ENCODE measurements around the gene BRINP1. TPM values are rescaled to one million over a fixed set of nuclear protein-coding genes. Genes with fewer than 3 reads are reported as not detected.

Gene BRINP1
- total and polyA plus RNA-seq, 10 of the 15 experiments (the other 5 are each of a cell fraction or from before 2014, with no cell fraction given), result not detected

DNA sequence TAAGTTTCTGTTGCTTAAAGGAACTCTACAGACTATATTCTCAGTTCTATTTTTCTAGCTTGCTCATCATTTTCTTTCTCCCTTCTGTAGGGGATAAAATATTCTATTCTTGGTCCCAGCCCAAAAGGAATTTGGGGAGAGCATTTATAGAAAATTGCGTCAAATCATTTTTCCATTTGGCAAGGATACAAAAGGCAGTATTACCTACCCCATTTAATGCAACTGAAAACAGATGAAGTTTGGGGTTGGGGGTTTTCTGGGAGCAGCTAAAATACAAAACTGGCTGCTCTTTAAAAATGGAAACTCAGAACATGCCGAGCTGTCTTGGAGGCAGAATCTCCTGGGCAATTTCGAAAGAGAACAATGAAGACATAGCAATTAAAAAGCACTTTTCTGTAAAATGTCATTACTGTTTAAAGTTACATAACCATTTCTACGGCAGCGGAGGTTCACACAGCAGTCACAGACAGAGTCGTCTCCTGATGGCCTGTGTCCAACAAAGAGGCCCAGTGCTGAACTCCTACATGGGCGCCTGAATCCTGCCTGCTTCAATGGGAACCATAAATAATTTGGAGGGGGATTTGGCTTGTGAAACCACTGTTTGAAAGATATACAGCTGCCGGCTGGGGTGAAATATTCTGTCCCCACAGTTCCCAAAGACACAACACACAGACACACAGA lies 152.4 kb downstream of the BRINP1 start:
- Histone ChIP-seq H3K4me3 (no peak overlapping the region), H3K27me3 (replicated peaks in 1 of 2; ENCODE audit: control insufficient read depth in 2 of 2, insufficient read depth in 2 of 2, low read length in 1 of 2) (no peaks in the 10 kb centered on the region), H3K4me2 (ENCODE audit: control insufficient read depth, insufficient read depth) (no peak overlapping the region), H3K9ac (ENCODE audit: control insufficient read depth, insufficient read depth, low read length) (no peak overlapping the region), H3K9me3 (replicated peaks; ENCODE audit: control insufficient read depth, insufficient read depth, low read length) (no peaks in the 10 kb centered on the region), H3K27ac (ENCODE audit: control insufficient read depth, insufficient read depth) (no peak overlapping the region), H4K20me1 (ENCODE audit: control insufficient read depth, insufficient read depth) (no peaks in the 10 kb centered on the region), H3K36me3 (ENCODE audit: control insufficient read depth in 2 of 2, insufficient read depth in 2 of 2, low read length in 1 of 2) (no peaks in the 10 kb centered on the region), H2AFZ (ENCODE audit: control insufficient read depth, low read depth, low read length) (no peak overlapping the region), H3K79me2 (ENCODE audit: control insufficient read depth, insufficient read depth, low read length) (no peaks in the 10 kb centered on the region), H3K4me1 (ENCODE audit: control insufficient read depth, insufficient read depth, low read length) (no peaks in the 10 kb centered on the region)
- ATAC-seq, result no peak
- no peak for FAIRE-seq
- POLR2A ChIA-PET, result no interaction called here
- intact Hi-C loops (cut with micrococcal nuclease; ENCODE audit: unreplicated experiment), result no loop called here
- in situ Hi-C loops (cut with MboI), result no loop called here
- 20% methylated on average over 8 of the region's 8 CpGs for WGBS (ENCODE audit: insufficient coverage, insufficient replicate concordance, low lambda C conversion rate, missing lambda C conversion rate)
- no TSS peak for BruUV-seq (replicated peaks)
- DNase-seq (ENCODE audit: low read depth, low spot score), result no peak
- SMC1A ChIA-PET (ENCODE audit: uncharacterized antibody, unreplicated experiment), result no interaction called here
- no peak for TF ChIP-seq RCOR1 (conservative IDR thresholded peaks at IDR 0.05; ENCODE audit: low read depth, low read length)
- TF ChIP-seq, protein P1, sequence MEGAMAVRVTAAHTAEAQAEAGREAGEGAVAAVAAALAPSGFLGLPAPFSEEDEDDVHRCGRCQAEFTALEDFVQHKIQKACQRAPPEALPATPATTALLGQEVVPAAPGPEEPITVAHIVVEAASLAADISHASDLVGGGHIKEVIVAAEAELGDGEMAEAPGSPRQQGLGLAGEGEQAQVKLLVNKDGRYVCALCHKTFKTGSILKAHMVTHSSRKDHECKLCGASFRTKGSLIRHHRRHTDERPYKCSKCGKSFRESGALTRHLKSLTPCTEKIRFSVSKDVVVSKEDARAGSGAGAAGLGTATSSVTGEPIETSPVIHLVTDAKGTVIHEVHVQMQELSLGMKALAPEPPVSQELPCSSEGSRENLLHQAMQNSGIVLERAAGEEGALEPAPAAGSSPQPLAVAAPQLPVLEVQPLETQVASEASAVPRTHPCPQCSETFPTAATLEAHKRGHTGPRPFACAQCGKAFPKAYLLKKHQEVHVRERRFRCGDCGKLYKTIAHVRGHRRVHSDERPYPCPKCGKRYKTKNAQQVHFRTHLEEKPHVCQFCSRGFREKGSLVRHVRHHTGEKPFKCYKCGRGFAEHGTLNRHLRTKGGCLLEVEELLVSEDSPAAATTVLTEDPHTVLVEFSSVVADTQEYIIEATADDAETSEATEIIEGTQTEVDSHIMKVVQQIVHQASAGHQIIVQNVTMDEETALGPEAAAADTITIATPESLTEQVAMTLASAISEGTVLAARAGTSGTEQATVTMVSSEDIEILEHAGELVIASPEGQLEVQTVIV (IDR thresholded peaks at IDR 0.05; ENCODE audit: borderline replicate concordance, partially characterized antibody), result no peak
- TF ChIP-seq ZSCAN29 (IDR thresholded peaks at IDR 0.05), result no peak
- no peak for TF ChIP-seq SPI1 (IDR thresholded peaks at IDR 0.05; ENCODE audit: borderline replicate concordance, insufficient read depth, low read depth, low read length)
- no peak for TF ChIP-seq TARDBP (IDR thresholded peaks at IDR 0.05; ENCODE audit: borderline replicate concordance)
- no peak for TF ChIP-seq NBN (IDR thresholded peaks at IDR 0.05)
- no peak for TF ChIP-seq RB1 (IDR thresholded peaks at IDR 0.05; ENCODE audit: borderline replicate concordance)
- TF ChIP-seq, protein P2, sequence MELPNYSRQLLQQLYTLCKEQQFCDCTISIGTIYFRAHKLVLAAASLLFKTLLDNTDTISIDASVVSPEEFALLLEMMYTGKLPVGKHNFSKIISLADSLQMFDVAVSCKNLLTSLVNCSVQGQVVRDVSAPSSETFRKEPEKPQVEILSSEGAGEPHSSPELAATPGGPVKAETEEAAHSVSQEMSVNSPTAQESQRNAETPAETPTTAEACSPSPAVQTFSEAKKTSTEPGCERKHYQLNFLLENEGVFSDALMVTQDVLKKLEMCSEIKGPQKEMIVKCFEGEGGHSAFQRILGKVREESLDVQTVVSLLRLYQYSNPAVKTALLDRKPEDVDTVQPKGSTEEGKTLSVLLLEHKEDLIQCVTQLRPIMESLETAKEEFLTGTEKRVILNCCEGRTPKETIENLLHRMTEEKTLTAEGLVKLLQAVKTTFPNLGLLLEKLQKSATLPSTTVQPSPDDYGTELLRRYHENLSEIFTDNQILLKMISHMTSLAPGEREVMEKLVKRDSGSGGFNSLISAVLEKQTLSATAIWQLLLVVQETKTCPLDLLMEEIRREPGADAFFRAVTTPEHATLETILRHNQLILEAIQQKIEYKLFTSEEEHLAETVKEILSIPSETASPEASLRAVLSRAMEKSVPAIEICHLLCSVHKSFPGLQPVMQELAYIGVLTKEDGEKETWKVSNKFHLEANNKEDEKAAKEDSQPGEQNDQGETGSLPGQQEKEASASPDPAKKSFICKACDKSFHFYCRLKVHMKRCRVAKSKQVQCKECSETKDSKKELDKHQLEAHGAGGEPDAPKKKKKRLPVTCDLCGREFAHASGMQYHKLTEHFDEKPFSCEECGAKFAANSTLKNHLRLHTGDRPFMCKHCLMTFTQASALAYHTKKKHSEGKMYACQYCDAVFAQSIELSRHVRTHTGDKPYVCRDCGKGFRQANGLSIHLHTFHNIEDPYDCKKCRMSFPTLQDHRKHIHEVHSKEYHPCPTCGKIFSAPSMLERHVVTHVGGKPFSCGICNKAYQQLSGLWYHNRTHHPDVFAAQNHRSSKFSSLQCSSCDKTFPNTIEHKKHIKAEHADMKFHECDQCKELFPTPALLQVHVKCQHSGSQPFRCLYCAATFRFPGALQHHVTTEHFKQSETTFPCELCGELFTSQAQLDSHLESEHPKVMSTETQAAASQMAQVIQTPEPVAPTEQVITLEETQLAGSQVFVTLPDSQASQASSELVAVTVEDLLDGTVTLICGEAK (IDR thresholded peaks at IDR 0.05; ENCODE audit: borderline replicate concordance), result no peak
- TF ChIP-seq, protein P3, sequence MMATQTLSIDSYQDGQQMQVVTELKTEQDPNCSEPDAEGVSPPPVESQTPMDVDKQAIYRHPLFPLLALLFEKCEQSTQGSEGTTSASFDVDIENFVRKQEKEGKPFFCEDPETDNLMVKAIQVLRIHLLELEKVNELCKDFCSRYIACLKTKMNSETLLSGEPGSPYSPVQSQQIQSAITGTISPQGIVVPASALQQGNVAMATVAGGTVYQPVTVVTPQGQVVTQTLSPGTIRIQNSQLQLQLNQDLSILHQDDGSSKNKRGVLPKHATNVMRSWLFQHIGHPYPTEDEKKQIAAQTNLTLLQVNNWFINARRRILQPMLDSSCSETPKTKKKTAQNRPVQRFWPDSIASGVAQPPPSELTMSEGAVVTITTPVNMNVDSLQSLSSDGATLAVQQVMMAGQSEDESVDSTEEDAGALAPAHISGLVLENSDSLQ (IDR thresholded peaks at IDR 0.05), result no peak
- TF ChIP-seq, protein P4, sequence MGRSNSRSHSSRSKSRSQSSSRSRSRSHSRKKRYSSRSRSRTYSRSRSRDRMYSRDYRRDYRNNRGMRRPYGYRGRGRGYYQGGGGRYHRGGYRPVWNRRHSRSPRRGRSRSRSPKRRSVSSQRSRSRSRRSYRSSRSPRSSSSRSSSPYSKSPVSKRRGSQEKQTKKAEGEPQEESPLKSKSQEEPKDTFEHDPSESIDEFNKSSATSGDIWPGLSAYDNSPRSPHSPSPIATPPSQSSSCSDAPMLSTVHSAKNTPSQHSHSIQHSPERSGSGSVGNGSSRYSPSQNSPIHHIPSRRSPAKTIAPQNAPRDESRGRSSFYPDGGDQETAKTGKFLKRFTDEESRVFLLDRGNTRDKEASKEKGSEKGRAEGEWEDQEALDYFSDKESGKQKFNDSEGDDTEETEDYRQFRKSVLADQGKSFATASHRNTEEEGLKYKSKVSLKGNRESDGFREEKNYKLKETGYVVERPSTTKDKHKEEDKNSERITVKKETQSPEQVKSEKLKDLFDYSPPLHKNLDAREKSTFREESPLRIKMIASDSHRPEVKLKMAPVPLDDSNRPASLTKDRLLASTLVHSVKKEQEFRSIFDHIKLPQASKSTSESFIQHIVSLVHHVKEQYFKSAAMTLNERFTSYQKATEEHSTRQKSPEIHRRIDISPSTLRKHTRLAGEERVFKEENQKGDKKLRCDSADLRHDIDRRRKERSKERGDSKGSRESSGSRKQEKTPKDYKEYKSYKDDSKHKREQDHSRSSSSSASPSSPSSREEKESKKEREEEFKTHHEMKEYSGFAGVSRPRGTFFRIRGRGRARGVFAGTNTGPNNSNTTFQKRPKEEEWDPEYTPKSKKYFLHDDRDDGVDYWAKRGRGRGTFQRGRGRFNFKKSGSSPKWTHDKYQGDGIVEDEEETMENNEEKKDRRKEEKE (IDR thresholded peaks at IDR 0.05), result no peak
- CTCF ChIA-PET, result no interaction called here
- RAD21 ChIA-PET (ENCODE audit: unreplicated experiment), result no interaction called here

Measured in GM12878 (cell line).